Thyroid gland (tissue), 4 donors: ENCODE data around the gene NPBWR2. TPM values are rescaled to one million over a fixed set of nuclear protein-coding genes. Genes with fewer than 3 reads are reported as not detected.

ENCODE experiments used
- DNase-seq, 2 donors: peaks; one replicate each; pipeline ENCODE4 v3.0.0-alpha.2; 2019
- H3K27ac ChIP-seq, 3 donors: fragments of 200-600 bp; sonication (generic); 1 replicate in 2 of 3; 2 replicates in 1 of 3; pipeline ENCODE4 v1.5.1; 2016 to 2019; ENCODE audit warnings: mild to moderate bottlenecking in 1 of 3, moderate library complexity in 1 of 3
- H3K27me3 ChIP-seq: fragments of 200-600 bp; sonication (generic); one replicate; pipeline ENCODE4 v1.5.1; 2019
- H3K36me3 ChIP-seq, 2 donors: fragments of 200-600 bp; sonication (generic); one replicate each; pipeline ENCODE4 v1.5.1; 2016 to 2019
- H3K4me1 ChIP-seq, 2 donors: fragments of 200-600 bp; sonication (generic); one replicate each; pipeline ENCODE4 v1.5.1; 2017 to 2019
- H3K4me3 ChIP-seq, 3 donors: fragments of 200-600 bp; sonication (generic); replicated peaks in 1 of 3; 1 replicate in 2 of 3; 2 replicates in 1 of 3; pipeline ENCODE4 v1.5.1; 2016; ENCODE audit warnings: mild to moderate bottlenecking in 1 of 3
- H3K9me3 ChIP-seq: fragments of 200-600 bp; sonication (generic); one replicate; pipeline ENCODE4 v1.5.1; 2017
- POLR2A ChIP-seq, 2 donors: fragments of 450-650 bp; IDR thresholded peaks; one replicate each; pipeline ENCODE4 v1.6.1; 2017; ENCODE audit warnings: antibody characterized with exemption in 2 of 2, mild to moderate bottlenecking in 2 of 2, moderate library complexity in 1 of 2
- WGBS, 2 donors: methylation state at CpG; one replicate each; pipeline ENCODE4 v1.1.5; 2017; 5-methylcytosine and 5-hydroxymethylcytosine counted together
- intact Hi-C: fragments of 100-400 bp; cut with DNase I; formaldehyde crosslinking; loops from one replicate; pipeline ENCODE4 v1.15.1; 2023
- total RNA-seq, 4 donors: library from RNA; depleted of rRNA; stranded (reverse); fragments of >200 nt; gene quantifications; one replicate each; pipeline ENCODE4 v1.2.3, GENCODE V29; 2016
- TF ChIP-seq, protein P1 (sequence below), 6 experiments: fragments of 200-600 bp in 3 of 6; fragments of 450-650 bp in 3 of 6; sonication (generic) in 3 of 6; IDR thresholded peaks; one replicate each; pipeline ENCODE4 v1.5.1; 2016 to 2019; ENCODE audit warnings: antibody characterized with exemption in 6 of 6, mild to moderate bottlenecking in 2 of 6, inconsistent platforms in 1 of 6, moderate library complexity in 1 of 6

The NPBWR2 gene
- total RNA-seq, 4 donors from 2014 or later = not detected

- Histone ChIP-seq H3K27me3 (no peaks in the 10 kb centered on the region), H3K27ac (no peak overlapping the region), H3K36me3 (no peaks in the 10 kb centered on the region), H3K4me3 (no peak overlapping the region), H3K4me1 (no peaks in the 10 kb centered on the region), H3K9me3 (no peaks in the 10 kb centered on the region)
- DNase-seq = no peak
- intact Hi-C loops = no loop called here
- no peak for TF ChIP-seq POLR2A (IDR thresholded peaks at IDR 0.05)
- TF ChIP-seq, protein P1, sequence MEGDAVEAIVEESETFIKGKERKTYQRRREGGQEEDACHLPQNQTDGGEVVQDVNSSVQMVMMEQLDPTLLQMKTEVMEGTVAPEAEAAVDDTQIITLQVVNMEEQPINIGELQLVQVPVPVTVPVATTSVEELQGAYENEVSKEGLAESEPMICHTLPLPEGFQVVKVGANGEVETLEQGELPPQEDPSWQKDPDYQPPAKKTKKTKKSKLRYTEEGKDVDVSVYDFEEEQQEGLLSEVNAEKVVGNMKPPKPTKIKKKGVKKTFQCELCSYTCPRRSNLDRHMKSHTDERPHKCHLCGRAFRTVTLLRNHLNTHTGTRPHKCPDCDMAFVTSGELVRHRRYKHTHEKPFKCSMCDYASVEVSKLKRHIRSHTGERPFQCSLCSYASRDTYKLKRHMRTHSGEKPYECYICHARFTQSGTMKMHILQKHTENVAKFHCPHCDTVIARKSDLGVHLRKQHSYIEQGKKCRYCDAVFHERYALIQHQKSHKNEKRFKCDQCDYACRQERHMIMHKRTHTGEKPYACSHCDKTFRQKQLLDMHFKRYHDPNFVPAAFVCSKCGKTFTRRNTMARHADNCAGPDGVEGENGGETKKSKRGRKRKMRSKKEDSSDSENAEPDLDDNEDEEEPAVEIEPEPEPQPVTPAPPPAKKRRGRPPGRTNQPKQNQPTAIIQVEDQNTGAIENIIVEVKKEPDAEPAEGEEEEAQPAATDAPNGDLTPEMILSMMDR (IDR thresholded peaks at IDR 0.05) = no peak
- 82 to 96% methylated on average over 10 to 12 of the region's 12 CpGs for WGBS, 2 donors
Observed at GRCh38 chr20:64146936-64147477, 39.6 kb upstream of the NPBWR2 start.

- 74 to 76% methylated on average over 5 to 7 of the region's 7 CpGs for WGBS, 2 donors
- no peak for DNase-seq
- Histone ChIP-seq H3K4me1 (no peaks in the 10 kb centered on the region), H3K36me3 (no peaks in the 10 kb centered on the region), H3K4me3 (no peak overlapping the region), H3K9me3 (no peaks in the 10 kb centered on the region), H3K27ac (no peak overlapping the region), H3K27me3 (no peaks in the 10 kb centered on the region)
- intact Hi-C loops = no loop called here
- TF ChIP-seq, protein P1 (IDR thresholded peaks at IDR 0.05) = no peak
- TF ChIP-seq POLR2A (IDR thresholded peaks at IDR 0.05) = no peak
Observed at GRCh38 chr20:64146301-64146935, 39.1 kb upstream of the NPBWR2 start.

- WGBS, 2 donors = 93 to 96% methylated on average over 14 to 17 of the region's 17 CpGs
- H3K9me3 ChIP-seq = no peaks in the 10 kb centered on the region
- intact Hi-C loops = no loop called here
Observed at GRCh38 chr20:64145458-64146300, 38.3 kb upstream of the NPBWR2 start.

DNA sequence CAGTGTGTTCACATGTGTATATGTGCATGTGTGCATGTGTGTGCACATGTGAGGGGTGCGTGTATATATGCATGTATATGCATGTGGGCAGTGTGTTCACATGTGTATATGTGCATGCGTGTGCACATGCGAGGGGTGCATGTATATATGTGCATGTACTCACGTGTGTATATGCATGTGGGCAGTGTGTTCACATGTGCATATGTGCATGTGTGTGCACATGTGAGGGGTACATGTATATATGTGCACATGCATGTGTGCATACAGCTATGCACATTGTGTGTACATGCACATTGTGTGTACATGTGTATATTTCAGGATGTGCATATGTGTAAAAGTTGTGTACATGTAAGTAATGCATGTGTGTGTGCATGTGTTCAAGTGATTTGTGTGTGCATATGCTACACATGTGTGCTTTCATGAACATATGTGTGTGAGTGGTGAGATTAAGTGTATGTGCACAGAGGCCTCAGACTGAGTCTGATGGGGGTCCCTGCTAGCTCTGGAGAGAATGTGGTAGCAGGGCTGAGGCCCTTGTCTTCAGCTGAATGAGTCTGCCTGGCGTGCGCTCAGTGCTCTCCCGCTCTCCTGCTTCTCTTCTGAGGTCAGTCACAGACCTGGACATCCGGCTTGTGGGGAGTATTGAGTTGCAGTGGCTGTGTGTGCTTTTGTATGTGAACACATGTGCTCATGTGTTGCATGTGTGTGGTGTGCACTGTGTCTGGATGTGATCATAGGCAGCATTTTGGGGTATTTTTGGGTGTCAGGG lies 37.0 kb upstream of the NPBWR2 start:
- H3K36me3 ChIP-seq = no peaks in the 10 kb centered on the region
- H3K27me3 ChIP-seq = no peaks in the 10 kb centered on the region
- no peak overlapping the region for H3K4me3 ChIP-seq
- no peaks in the 10 kb centered on the region for H3K4me1 ChIP-seq
- H3K27ac ChIP-seq = no peak overlapping the region
- H3K9me3 ChIP-seq = no peaks in the 10 kb centered on the region
- no peak for DNase-seq
- no peak for TF ChIP-seq POLR2A (IDR thresholded peaks at IDR 0.05)
- TF ChIP-seq, protein P1 (IDR thresholded peaks at IDR 0.05) = no peak
- intact Hi-C loops = no loop called here
- WGBS, 2 donors = 86 to 90% methylated on average over 7 of the region's 8 CpGs

More at GRCh38 chr20:64145458-64146300, 38.3 kb upstream of the NPBWR2 start:
- Histone ChIP-seq H3K27ac (no peak overlapping the region), H3K4me1 (no peaks in the 10 kb centered on the region), H3K36me3 (no peaks in the 10 kb centered on the region), H3K4me3 (no peak overlapping the region), H3K27me3 (no peaks in the 10 kb centered on the region)
- no peak for DNase-seq
- TF ChIP-seq, protein P1 (IDR thresholded peaks at IDR 0.05) = no peak
- no peak for TF ChIP-seq POLR2A (IDR thresholded peaks at IDR 0.05)
